GM19467 (cell line): ENCODE measurements around the gene VPS51.
A peak's percentile ranks its signal among the peaks of the same experiment; 100 is the strongest.

Source experiments
- ATAC-seq: cut with Tn5 transposase; IDR thresholded peaks from one replicate; pipeline ENCODE4 v1.9.1; 2021; ENCODE audit warnings: mild to moderate bottlenecking, moderate library complexity; ENCODE audit not compliant: unreplicated experiment

Gene VPS51

GRCh38 chr11:65071907-65072630 is 23.9 kb upstream of the VPS51 start:
- ATAC-seq, result no peak

GRCh38 chr11:65072631-65072966 is 23.4 kb upstream of the VPS51 start:
- no peak for ATAC-seq

GRCh38 chr11:65077451-65077850 is 18.6 kb upstream of the VPS51 start:
- no peak for ATAC-seq

- no peak for ATAC-seq
These were observed 17.9 kb upstream of the VPS51 start for GRCh38 chr11:65078151-65078550.

- ATAC-seq, result no peak
These were observed 17.1 kb upstream of the VPS51 start for GRCh38 chr11:65078786-65079342.

- ATAC-seq, result peak; percentile 17
These were observed 12.7 kb upstream of the VPS51 start for GRCh38 chr11:65083134-65083833.

GRCh38 chr11:65083834-65084597 is 12.0 kb upstream of the VPS51 start, which contains the start of the genes CDCA5 and ZFPL1:
CDCA5 (minus strand) TSS chr11:65084040; CDS start chr11:65083978, 62 bp downstream.
ZFPL1 (plus strand) TSS chr11:65084222; CDS start chr11:65084699, 477 bp downstream.
- ATAC-seq, result peak; percentile 65

- peak; percentile 1 for ATAC-seq
These were observed 11.2 kb upstream of the VPS51 start for GRCh38 chr11:65084598-65085375.

- no peak for ATAC-seq
These were observed 10.6 kb upstream of the VPS51 start for GRCh38 chr11:65085446-65085845.

- no peak for ATAC-seq
These were observed 9.2 kb upstream of the VPS51 start for GRCh38 chr11:65086809-65087208.

GRCh38 chr11:65087216-65087615 is 8.8 kb upstream of the VPS51 start:
- no peak for ATAC-seq

GRCh38 chr11:65087827-65088226 is 8.2 kb upstream of the VPS51 start:
- ATAC-seq, result no peak

- no peak for ATAC-seq
These were observed 6.4 kb upstream of the VPS51 start for GRCh38 chr11:65089621-65090020.

GRCh38 chr11:65090628-65091027 is 5.4 kb upstream of the VPS51 start:
- no peak for ATAC-seq

- no peak for ATAC-seq
These were observed 587 bp upstream of the VPS51 start for GRCh38 chr11:65095427-65095826.

GRCh38 chr11:65096926-65097325 is 912 bp downstream of the VPS51 start:
- ATAC-seq, result no peak

- no peak for ATAC-seq
These were observed 4.8 kb downstream of the VPS51 start for GRCh38 chr11:65100674-65101350.

- no peak for ATAC-seq
These were observed 6.4 kb downstream of the VPS51 start for GRCh38 chr11:65102142-65103095.

GRCh38 chr11:65103476-65103875 is 7.5 kb downstream of the VPS51 start:
- no peak for ATAC-seq
